OCI-LY7 (cell line): ENCODE results near the gene TNS3. TPM values are rescaled to one million over a fixed set of nuclear protein-coding genes. Genes with fewer than 3 reads are reported as not detected.

Source experiments
- BruUV-seq: library from RNA; stranded (reverse); fragments of 400-500 nt; replicated peaks from 2 replicates; lab custom pipeline; 2021; lab: Mats Ljungman, UMichigan
- CTCF ChIA-PET: fragments of 300-600 bp; sonication (Branson Sonifier 250); formaldehyde crosslinking; loops from one replicate; lab custom pipeline; 2022; ENCODE audit warnings: antibody characterized with exemption; ENCODE audit not compliant: unreplicated experiment; lab: Charles Lee
- POLR2A ChIA-PET: fragments of 300-600 bp; sonication (Branson Sonifier 250); formaldehyde crosslinking; loops from one replicate; lab custom pipeline; 2022; ENCODE audit warnings: antibody characterized with exemption; lab: Charles Lee
- DNase-seq: peaks from one replicate; pipeline ENCODE4 v3.0.0-alpha.2; 2015; ENCODE audit warnings: low spot score
- H2AFZ ChIP-seq: fragments of 200-600 bp; sonication (generic), shearing (Covaris generic); 2 replicates; pipeline ENCODE4 v1.6.1; 2014; ENCODE audit warnings: mild to moderate bottlenecking, antibody characterized with exemption, low read length, moderate library complexity
- H3K27ac ChIP-seq: fragments of 200-600 bp; sonication (generic); 2 replicates; pipeline ENCODE4 v1.5.1; 2014; ENCODE audit warnings: mixed run types, low read depth, mild to moderate bottlenecking, moderate library complexity, low read length, inconsistent platforms; ENCODE audit not compliant: poor library complexity, severe bottlenecking
- H3K36me3 ChIP-seq: fragments of 200-600 bp; sonication (generic); 2 replicates; pipeline ENCODE4 v1.6.1; 2014; ENCODE audit warnings: mild to moderate bottlenecking, antibody characterized with exemption, low read length, moderate library complexity, mixed read lengths; ENCODE audit not compliant: insufficient read depth
- H3K4me1 ChIP-seq: fragments of 200-600 bp; sonication (generic); 2 replicates; pipeline ENCODE4 v1.5.1; 2014; ENCODE audit warnings: mild to moderate bottlenecking, low read length; ENCODE audit not compliant: insufficient read depth, poor library complexity, severe bottlenecking
- H3K4me2 ChIP-seq: fragments of 200-600 bp; sonication (generic); 2 replicates; pipeline ENCODE4 v1.6.1; 2014; ENCODE audit warnings: mild to moderate bottlenecking, low read length
- H3K4me3 ChIP-seq: fragments of 200-600 bp; sonication (generic); 2 replicates; pipeline ENCODE4 v1.5.1; 2014; ENCODE audit warnings: mild to moderate bottlenecking, low read depth, low read length; ENCODE audit not compliant: poor library complexity, severe bottlenecking
- H3K79me2 ChIP-seq: fragments of 200-600 bp; sonication (generic); 2 replicates; pipeline ENCODE4 v1.6.1; 2016; ENCODE audit warnings: low read depth, mild to moderate bottlenecking, low read length, moderate library complexity, mixed read lengths; ENCODE audit not compliant: insufficient read depth
- H3K9me2 ChIP-seq: fragments of 200-600 bp; sonication (generic); 2 replicates; pipeline ENCODE4 v1.6.1; 2016; ENCODE audit warnings: mild to moderate bottlenecking, low read length, mixed read lengths; ENCODE audit not compliant: insufficient read depth
- H3K9me3 ChIP-seq: fragments of 200-600 bp; sonication (generic); 2 replicates; pipeline ENCODE4 v1.6.1; 2014; ENCODE audit warnings: mild to moderate bottlenecking, mixed run types, low read length, mixed read lengths
- H4K20me1 ChIP-seq: fragments of 200-600 bp; sonication (generic); 2 replicates; pipeline ENCODE4 v1.6.1; 2014; ENCODE audit warnings: mild to moderate bottlenecking, antibody characterized with exemption, low read length, moderate library complexity, mixed read lengths; ENCODE audit not compliant: insufficient read depth
- EZH2phosphoT487 ChIP-seq: fragments of 200-600 bp; sonication (generic); IDR thresholded peaks from 2 replicates; pipeline ENCODE4 v1.6.1; 2018; ENCODE audit warnings: low read depth, borderline replicate concordance, mild to moderate bottlenecking, mixed run types, antibody characterized with exemption, low read length, moderate library complexity, mixed read lengths
- intact Hi-C: fragments of 100-400 bp; cut with micrococcal nuclease; formaldehyde crosslinking; loops from one replicate; pipeline ENCODE4 v1.10.0; 2022; ENCODE audit not compliant: unreplicated experiment
- total RNA-seq, 2 experiments: library from RNA; depleted of rRNA in 1 of 2; stranded (reverse); fragments of >200 nt in 1 of 2; shearing (Covaris generic) in 1 of 2; gene quantifications; 2 replicates each; pipeline ENCODE4 v1.2.3, GENCODE V29; 2014 to 2022
- TF ChIP-seq, protein P1 (sequence below): fragments of 200-600 bp; sonication (generic); conservative IDR thresholded peaks from 2 replicates; pipeline ENCODE4 v1.5.1; 2014; ENCODE audit warnings: mild to moderate bottlenecking, antibody characterized with exemption, low read length, moderate library complexity, mixed read lengths

The TNS3 gene
- total RNA-seq, 2 experiments from 2014 or later: 9.5 to 42.1 TPM

DNA sequence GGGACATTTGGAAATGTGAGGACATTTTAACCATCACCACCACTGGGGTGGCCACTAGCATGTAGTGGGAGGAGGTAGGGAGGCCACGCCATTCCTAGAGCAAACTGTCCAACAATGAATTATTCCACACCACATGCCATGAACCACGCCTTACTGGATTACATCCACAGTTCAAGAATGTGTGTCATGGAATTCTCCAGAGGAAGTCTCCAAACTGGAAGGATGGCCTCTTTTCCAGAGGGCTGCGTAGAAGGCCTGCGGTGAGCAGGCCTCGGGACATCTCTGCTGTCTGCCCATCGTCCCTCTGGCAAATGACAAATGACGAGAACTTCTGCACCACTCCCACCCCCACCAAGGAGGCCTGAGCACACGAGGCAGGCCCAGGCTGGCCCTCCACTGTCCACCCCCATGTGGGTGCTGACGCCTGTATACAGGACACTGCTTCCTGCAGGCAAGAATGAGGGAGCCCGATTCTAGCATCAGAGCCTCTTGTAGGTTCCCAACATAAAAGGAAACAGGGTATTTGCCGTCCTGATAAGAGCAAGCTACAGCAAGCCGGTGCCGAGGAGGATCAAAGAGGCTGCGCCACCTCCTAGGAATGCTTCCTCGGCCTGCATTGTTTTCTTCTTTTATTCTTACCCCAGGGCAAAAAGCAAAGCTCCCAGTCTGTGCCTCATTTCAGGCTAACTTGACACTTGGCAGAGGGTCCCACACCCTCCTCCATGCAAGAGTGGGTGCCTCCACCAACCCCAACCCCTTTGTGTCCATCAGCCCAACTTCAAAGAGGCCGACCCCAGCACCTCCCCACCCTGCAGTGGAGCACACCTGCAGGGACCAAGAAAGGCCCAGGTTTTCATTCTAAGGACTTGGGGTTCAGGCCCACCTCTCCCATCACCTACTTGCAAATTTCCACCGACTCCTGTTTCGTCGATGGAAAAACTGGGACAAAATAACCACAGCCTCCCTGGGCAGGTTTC, 23.9 kb downstream of the TNS3 start:
- Histone ChIP-seq H3K4me2 (no peak overlapping the region), H3K9me2 (no peaks in the 10 kb centered on the region), H3K4me1 (peaks cover 3% of the 10 kb centered on the region), H2AFZ (no peak overlapping the region), H3K27ac (no peak overlapping the region), H3K79me2 (no peaks in the 10 kb centered on the region), H3K36me3 (no peaks in the 10 kb centered on the region), H3K9me3 (no peaks in the 10 kb centered on the region), H4K20me1 (no peaks in the 10 kb centered on the region), H3K4me3 (no peak overlapping the region)
- TF ChIP-seq, protein P1, sequence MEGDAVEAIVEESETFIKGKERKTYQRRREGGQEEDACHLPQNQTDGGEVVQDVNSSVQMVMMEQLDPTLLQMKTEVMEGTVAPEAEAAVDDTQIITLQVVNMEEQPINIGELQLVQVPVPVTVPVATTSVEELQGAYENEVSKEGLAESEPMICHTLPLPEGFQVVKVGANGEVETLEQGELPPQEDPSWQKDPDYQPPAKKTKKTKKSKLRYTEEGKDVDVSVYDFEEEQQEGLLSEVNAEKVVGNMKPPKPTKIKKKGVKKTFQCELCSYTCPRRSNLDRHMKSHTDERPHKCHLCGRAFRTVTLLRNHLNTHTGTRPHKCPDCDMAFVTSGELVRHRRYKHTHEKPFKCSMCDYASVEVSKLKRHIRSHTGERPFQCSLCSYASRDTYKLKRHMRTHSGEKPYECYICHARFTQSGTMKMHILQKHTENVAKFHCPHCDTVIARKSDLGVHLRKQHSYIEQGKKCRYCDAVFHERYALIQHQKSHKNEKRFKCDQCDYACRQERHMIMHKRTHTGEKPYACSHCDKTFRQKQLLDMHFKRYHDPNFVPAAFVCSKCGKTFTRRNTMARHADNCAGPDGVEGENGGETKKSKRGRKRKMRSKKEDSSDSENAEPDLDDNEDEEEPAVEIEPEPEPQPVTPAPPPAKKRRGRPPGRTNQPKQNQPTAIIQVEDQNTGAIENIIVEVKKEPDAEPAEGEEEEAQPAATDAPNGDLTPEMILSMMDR: no peak
- no peak for TF ChIP-seq EZH2phosphoT487
- BruUV-seq: no TSS peak
- DNase-seq: no peak
- intact Hi-C loops: no loop called here
- POLR2A ChIA-PET: no interaction called here
- CTCF ChIA-PET: no interaction called here

DNA sequence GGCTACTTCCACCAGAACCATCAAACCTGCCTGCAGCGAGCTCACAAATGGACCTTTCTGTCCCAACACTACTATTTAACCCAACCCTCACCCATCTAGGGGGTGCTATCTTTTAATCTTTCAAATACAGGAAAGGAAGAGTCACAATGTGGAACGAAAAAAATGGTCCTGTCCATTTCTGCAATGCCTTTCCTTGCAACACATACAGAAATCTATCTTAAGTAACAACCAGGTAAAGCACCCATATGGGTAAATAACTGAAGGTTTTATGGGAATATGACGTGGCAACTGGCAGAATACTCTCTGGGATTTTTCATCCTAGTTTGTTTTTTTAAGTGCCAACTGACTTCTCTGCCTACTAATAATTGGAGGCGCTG, 24.6 kb downstream of the TNS3 start:
- H4K20me1 ChIP-seq: no peaks in the 10 kb centered on the region
- TF ChIP-seq EZH2phosphoT487: no peak
- TF ChIP-seq, protein P1: no peak

More for the DNA sequence above, 24.6 kb downstream of the TNS3 start:
- ChIA-PET CTCF (no interaction called here), POLR2A (interaction anchor here (1.0 kb wide), 1 partner anchor 13 kb away, joined by 5 read pairs; no protein-coding TSS in a partner anchor)
- H2AFZ ChIP-seq: no peak overlapping the region
- H3K27ac ChIP-seq: no peak overlapping the region
- H3K4me2 ChIP-seq: no peak overlapping the region
- H3K79me2 ChIP-seq: no peaks in the 10 kb centered on the region
- DNase-seq: no peak
- no peak overlapping the region for H3K4me3 ChIP-seq
- intact Hi-C loops: no loop called here
- no TSS peak for BruUV-seq
- H3K4me1 ChIP-seq: peaks cover 10% of the 10 kb centered on the region
- no peaks in the 10 kb centered on the region for H3K9me2 ChIP-seq
- no peaks in the 10 kb centered on the region for H3K9me3 ChIP-seq
- no peaks in the 10 kb centered on the region for H3K36me3 ChIP-seq
